Progenitor cell of endocrine pancreas (in vitro differentiated cells): ENCODE data around the gene TMC5. TPM values are rescaled to one million over a fixed set of nuclear protein-coding genes. Genes with fewer than 3 reads are reported as not detected.
"Not testable (repeated sequence)": the region's sequence is repeated elsewhere in the genome, so short reads cannot be mapped to it uniquely, and the experiment has no call there.

Source experiments
- DNase-seq: peaks from one replicate; pipeline ENCODE4 v3.0.0; 2021; ENCODE audit warnings: low spot score; ENCODE audit not compliant: unreplicated experiment
- H3K27ac Mint-ChIP-seq: 2 replicates; pipeline ENCODE4 v1.8.0; 2021; ENCODE audit warnings: mild to moderate bottlenecking, moderate library complexity, mixed read lengths
- H3K27me3 Mint-ChIP-seq: 2 replicates; pipeline ENCODE4 v1.8.0; 2021; ENCODE audit warnings: mixed read lengths
- H3K36me3 Mint-ChIP-seq: 2 replicates; pipeline ENCODE4 v1.8.0; 2022; ENCODE audit warnings: mixed read lengths; ENCODE audit not compliant: insufficient read depth
- H3K4me1 Mint-ChIP-seq: 2 replicates; pipeline ENCODE4 v1.8.0; 2021; ENCODE audit warnings: low read depth, mixed read lengths
- H3K4me3 Mint-ChIP-seq: 2 replicates; pipeline ENCODE4 v1.8.0; 2021; ENCODE audit warnings: low read depth, mild to moderate bottlenecking, moderate library complexity, mixed read lengths
- H3K9me3 Mint-ChIP-seq: 2 replicates; pipeline ENCODE4 v1.8.0; 2021; ENCODE audit warnings: low read depth, mixed read lengths
- CTCF ChIP-seq: fragments of 200-600 bp; sonication (generic); IDR thresholded peaks from one replicate; pipeline ENCODE4 v1.5.0; 2021; ENCODE audit warnings: antibody characterized with exemption, mild to moderate bottlenecking; ENCODE audit not compliant: unreplicated experiment
- total RNA-seq: library from RNA; stranded (reverse); gene quantifications from 2 replicates; pipeline ENCODE4 v1.2.1, GENCODE V29; 2021

TMC5 gene
- total RNA-seq, 1 donor from 2014 or later: 9.9 TPM

GRCh38 chr16:19396555-19397011 is 21.1 kb upstream of the TMC5 start:
- H3K4me1 Mint-ChIP-seq: peaks cover 26% of the 10 kb centered on the region
- H3K27ac Mint-ChIP-seq: peak overlapping the region; percentile 64
- DNase-seq: no peak
- peaks cover 19% of the 10 kb centered on the region for H3K9me3 Mint-ChIP-seq
- TF ChIP-seq CTCF: no peak
- peaks cover 6% of the 10 kb centered on the region for H3K36me3 Mint-ChIP-seq
- no peaks in the 10 kb centered on the region for H3K27me3 Mint-ChIP-seq
- H3K4me3 Mint-ChIP-seq: no peak overlapping the region

GRCh38 chr16:19397373-19397772 is 20.3 kb upstream of the TMC5 start:
- Mint-ChIP-seq H3K9me3 (peaks cover 25% of the 10 kb centered on the region), H3K4me1 (peaks cover 26% of the 10 kb centered on the region)
- H3K36me3 Mint-ChIP-seq, H3K27me3 Mint-ChIP-seq, H3K27ac Mint-ChIP-seq, H3K4me3 Mint-ChIP-seq, DNase-seq: not testable (repeated sequence)

GRCh38 chr16:19400711-19401110 is 17.0 kb upstream of the TMC5 start:
- H3K4me3 Mint-ChIP-seq: no peak overlapping the region
- no peak for TF ChIP-seq CTCF
- H3K4me1 Mint-ChIP-seq: peaks cover 8% of the 10 kb centered on the region
- peaks cover 5% of the 10 kb centered on the region for H3K27me3 Mint-ChIP-seq
- H3K9me3 Mint-ChIP-seq: peaks cover 25% of the 10 kb centered on the region
- DNase-seq: no peak
- peaks cover 9% of the 10 kb centered on the region for H3K36me3 Mint-ChIP-seq
- H3K27ac Mint-ChIP-seq: no peak overlapping the region

GRCh38 chr16:19406891-19407491 is 10.7 kb upstream of the TMC5 start:
- Mint-ChIP-seq H3K27ac (peak overlapping the region; percentile 77), H3K4me3 (no peak overlapping the region), H3K9me3 (peaks cover 9% of the 10 kb centered on the region), H3K36me3 (peaks cover 1% of the 10 kb centered on the region), H3K27me3 (peaks cover 5% of the 10 kb centered on the region), H3K4me1 (peaks cover 10% of the 10 kb centered on the region)
- TF ChIP-seq CTCF: no peak
- no peak for DNase-seq

GRCh38 chr16:19410435-19411171 is 7.1 kb upstream of the TMC5 start:
- DNase-seq: peak; percentile 53
- peaks cover 1% of the 10 kb centered on the region for H3K36me3 Mint-ChIP-seq
- H3K27ac Mint-ChIP-seq: peak overlapping the region; percentile 96
- TF ChIP-seq CTCF: peak; percentile 49
- peaks cover 6% of the 10 kb centered on the region for H3K9me3 Mint-ChIP-seq
- H3K27me3 Mint-ChIP-seq: no peaks in the 10 kb centered on the region
- peak overlapping the region; percentile 88 for H3K4me3 Mint-ChIP-seq
- peaks cover 10% of the 10 kb centered on the region for H3K4me1 Mint-ChIP-seq
